A673 (cell line): ENCODE results near the gene SBK1. TPM values are rescaled to one million over a fixed set of nuclear protein-coding genes. Genes with fewer than 3 reads are reported as not detected.
A peak's percentile ranks its signal among the peaks of the same experiment; 100 is the strongest.
"Not testable (repeated sequence)": the region's sequence is repeated elsewhere in the genome, so short reads cannot be mapped to it uniquely, and the experiment has no call there.

Experiments used
- Bru-seq: library from RNA; stranded (reverse); fragments of 400-500 nt; gene quantifications from one replicate; lab custom pipeline; 2021; lab: Mats Ljungman, UMichigan
- BruChase-seq, 2 experiments: library from RNA; stranded (reverse); fragments of 400-500 nt; gene quantifications; one replicate each; lab custom pipeline; 2021; lab: Mats Ljungman, UMichigan
- BruUV-seq: library from RNA; stranded (reverse); fragments of 400-500 nt; replicated peaks from 2 replicates; lab custom pipeline; 2021; lab: Mats Ljungman, UMichigan
- CTCF ChIA-PET: fragments of 300-600 bp; sonication (Branson Sonifier 250); formaldehyde crosslinking; loops from one replicate; lab custom pipeline; 2022; ENCODE audit warnings: antibody characterized with exemption; lab: Charles Lee
- POLR2A ChIA-PET: fragments of 300-600 bp; sonication (Branson Sonifier 250); formaldehyde crosslinking; loops from one replicate; lab custom pipeline; 2022; ENCODE audit warnings: antibody characterized with exemption; ENCODE audit not compliant: low non-redundant PET; lab: Charles Lee
- DNase-seq: peaks from one replicate; pipeline ENCODE4 v3.0.0-alpha.2; 2015; ENCODE audit warnings: low spot score
- H3K27ac ChIP-seq: fragments of 200-600 bp; sonication (generic); 2 replicates; pipeline ENCODE4 v1.5.1; 2016; ENCODE audit warnings: mixed run types, low read depth, mild to moderate bottlenecking, mixed read lengths, antibody characterized with exemption, low read length; ENCODE audit not compliant: poor library complexity, severe bottlenecking
- H3K27me3 ChIP-seq: fragments of 200-600 bp; sonication (generic); replicated peaks from 2 replicates; pipeline ENCODE4 v1.6.1; 2017; ENCODE audit warnings: mixed run types, low read depth, mild to moderate bottlenecking, mixed read lengths, antibody characterized with exemption, low read length; ENCODE audit not compliant: insufficient read depth, poor library complexity
- H3K36me3 ChIP-seq: fragments of 200-600 bp; sonication (generic); 2 replicates; pipeline ENCODE4 v1.6.1; 2016; ENCODE audit warnings: mixed run types, mild to moderate bottlenecking, mixed read lengths, antibody characterized with exemption, low read length; ENCODE audit not compliant: insufficient read depth, poor library complexity, severe bottlenecking
- H3K4me1 ChIP-seq: fragments of 200-600 bp; sonication (generic); 2 replicates; pipeline ENCODE4 v1.6.1; 2017; ENCODE audit warnings: mixed run types, mild to moderate bottlenecking, mixed read lengths, antibody characterized with exemption, low read length; ENCODE audit not compliant: insufficient read depth, poor library complexity, severe bottlenecking
- H3K4me3 ChIP-seq: fragments of 200-600 bp; sonication (generic); 2 replicates; pipeline ENCODE4 v1.5.1; 2016; ENCODE audit warnings: low read depth, mixed run types, mild to moderate bottlenecking, mixed read lengths, low read length; ENCODE audit not compliant: poor library complexity, severe bottlenecking
- H3K9me3 ChIP-seq: fragments of 200-600 bp; sonication (generic); 2 replicates; pipeline ENCODE4 v1.6.1; 2016; ENCODE audit warnings: mixed run types, low read depth, mild to moderate bottlenecking, mixed read lengths, antibody characterized with exemption, low read length; ENCODE audit not compliant: poor library complexity, severe bottlenecking
- CTCF ChIP-seq: fragments of 300-800, 200-600 bp; sonication (generic); conservative IDR thresholded peaks from 2 replicates; pipeline ENCODE4 v1.5.1; 2017; ENCODE audit warnings: low read depth, mild to moderate bottlenecking, antibody characterized with exemption, low read length, moderate library complexity, mixed read lengths
- EZH2 ChIP-seq: fragments of 200-600 bp; sonication (generic); IDR thresholded peaks from 2 replicates; pipeline ENCODE4 v1.6.1; 2017; ENCODE audit warnings: borderline replicate concordance, low read depth, mild to moderate bottlenecking, mixed read lengths, antibody characterized with exemption, low read length; ENCODE audit not compliant: poor library complexity, severe bottlenecking
- intact Hi-C: fragments of 100-400 bp; cut with micrococcal nuclease; formaldehyde crosslinking; loops from one replicate; pipeline ENCODE4 v1.10.0; 2022; ENCODE audit not compliant: unreplicated experiment
- long read RNA-seq: library from polyadenylated mRNA; stranded (forward); transcript quantifications from one replicate; pipeline ENCODE4 v2.0.0, GENCODE V29; 2022
- total RNA-seq: library from RNA; stranded (reverse); gene quantifications from 2 replicates; pipeline ENCODE4 v1.2.3, GENCODE V29; 2021

The SBK1 gene
- total RNA-seq (22.2 and 26.8 TPM in 2 replicates), Bru-seq, nascent RNA (percentile 55 among the genes with signal in this experiment), BruChase-seq, experiment 1, labeled RNA remaining after a 2-hour chase (percentile 68 among the genes with signal in this experiment), BruChase-seq, experiment 2, labeled RNA remaining after a 6-hour chase (percentile 80 among the genes with signal in this experiment)
- long read RNA-seq, full-length matches to known transcripts: 36 of 60 reads
- long read RNA-seq, partial matches to known transcripts: 4 of 60 reads
- long read RNA-seq, other reads (novel, unspliced or antisense): 20 of 60 reads

- peak within 1 kb of the TSS; percentile 78 for H3K27ac ChIP-seq
- ChIA-PET POLR2A (interaction anchor here (0.6 kb wide), 1 partner anchor 18 kb away, joined by 3 read pairs; no protein-coding TSS in a partner anchor), CTCF (interaction anchor here (0.7 to 1.0 kb wide), 2 partner anchors 30 to 262 kb away, joined by 3 read pairs; partner anchors contain the start of gene SGF29)
- intact Hi-C loops: no loop called here
- peak; percentile 90 for DNase-seq
- H3K36me3 ChIP-seq: no peaks in the 10 kb centered on the region
- no peaks in the 10 kb centered on the region for H3K4me1 ChIP-seq
- BruUV-seq: TSS peak; percentile 77
- H3K4me3 ChIP-seq: peak within 1 kb of the TSS; percentile 85
- no peak for TF ChIP-seq EZH2
- no peak for TF ChIP-seq CTCF
- H3K27me3 ChIP-seq: no peaks in the 10 kb centered on the region
- no peaks in the 10 kb centered on the region for H3K9me3 ChIP-seq
These were observed at the start of gene SBK1 for GRCh38 chr16:28291651-28292626. TSS of gene SBK1 (plus strand) at chr16:28292525. CDS start at chr16:28317392, 24,867 bp downstream.

DNA sequence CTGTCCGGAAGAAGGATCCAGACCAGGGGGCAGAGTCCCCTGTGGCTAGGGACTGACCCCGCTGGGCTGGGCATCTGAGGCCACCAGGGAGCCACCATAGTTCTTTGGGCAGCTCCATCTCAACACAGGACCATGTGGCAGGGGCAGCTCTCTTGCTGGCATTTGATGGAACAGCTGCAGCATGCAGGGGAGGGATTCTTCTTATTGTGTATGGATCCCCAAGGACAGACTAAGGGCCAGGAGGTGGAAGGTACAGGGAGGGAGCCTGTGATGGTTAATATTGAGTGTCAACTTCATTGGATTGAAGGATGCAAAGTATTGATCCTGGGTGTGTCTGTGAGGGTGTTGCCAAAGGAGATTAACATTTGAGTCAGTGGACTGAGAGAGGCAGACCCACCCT, 42.8 kb upstream of the SBK1 start:
- CTCF ChIA-PET, H3K27ac ChIP-seq, DNase-seq, H3K9me3 ChIP-seq, H3K36me3 ChIP-seq, H3K27me3 ChIP-seq, H3K4me3 ChIP-seq, POLR2A ChIA-PET, intact Hi-C loops, BruUV-seq, H3K4me1 ChIP-seq: not testable (repeated sequence)

DNA sequence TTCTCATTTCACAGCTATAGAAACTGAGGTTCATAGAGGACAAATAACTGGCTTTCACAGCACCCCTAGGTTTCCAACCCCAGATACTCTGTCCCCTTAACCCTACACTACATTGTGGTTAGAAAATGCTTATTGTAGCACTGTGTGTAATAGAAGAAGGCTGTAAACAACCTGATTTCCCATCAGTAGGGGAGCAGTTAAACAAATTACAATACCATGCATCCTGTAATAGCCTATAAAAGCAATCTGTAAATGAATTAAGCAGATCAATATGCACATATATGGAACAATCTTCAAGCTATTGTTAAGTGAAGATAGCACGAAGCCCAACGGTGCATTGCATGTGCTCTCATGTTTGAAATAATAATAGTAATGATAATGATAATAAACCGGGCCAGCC, 41.3 kb upstream of the SBK1 start:
- no peak for DNase-seq
- intact Hi-C loops: no loop called here
- ChIA-PET POLR2A (no interaction called here), CTCF (no interaction called here)
- Histone ChIP-seq H3K4me3 (no peak overlapping the region), H3K9me3 (no peaks in the 10 kb centered on the region), H3K27ac (no peak overlapping the region), H3K36me3 (no peaks in the 10 kb centered on the region), H3K4me1 (no peaks in the 10 kb centered on the region), H3K27me3 (no peaks in the 10 kb centered on the region)
- TF ChIP-seq CTCF: no peak
- no peak for TF ChIP-seq EZH2
- no TSS peak for BruUV-seq
